HCT116 (cell line): ENCODE measurements around the gene BTBD9. TPM values are rescaled to one million over a fixed set of nuclear protein-coding genes. Genes with fewer than 3 reads are reported as not detected.

Experiments
- ATAC-seq: fragments of 200-7000 bp; cut with Tn5 transposase; 2 replicates; pipeline ENCODE4 v1.9.1; 2020; ENCODE audit warnings: mild to moderate bottlenecking, moderate library complexity
- BruUV-seq: library from RNA; stranded (reverse); fragments of 400-500 nt; replicated peaks from 2 replicates; lab custom pipeline; 2021; lab: Mats Ljungman, UMichigan
- CTCF ChIA-PET: fragments of 300-600 bp; sonication (Branson Sonifier 250); formaldehyde crosslinking; loops from one replicate; lab custom pipeline; 2021; ENCODE audit warnings: antibody characterized with exemption; lab: Charles Lee
- POLR2A ChIA-PET: fragments of 300-600, 350-600 bp; sonication (Branson Sonifier 250); formaldehyde crosslinking; loops from one replicate; lab custom pipeline; 2021; ENCODE audit warnings: antibody characterized with exemption; lab: Charles Lee
- RAD21 ChIA-PET, 2 experiments: fragments of 300-600 bp; sonication (Branson Sonifier 250); formaldehyde crosslinking; loops; one replicate each; lab custom pipeline; 2023; ENCODE audit warnings: low total read pairs in 2 of 2; ENCODE audit not compliant: uncharacterized antibody in 2 of 2, unreplicated experiment in 2 of 2, low non-redundant PET in 1 of 2; lab: Charles Lee
- DNase-seq: peaks from one replicate; pipeline ENCODE4 v3.0.0-alpha.2; 2010; ENCODE audit warnings: low read depth, low spot score
- H2AFZ ChIP-seq: fragments of 200-600 bp; shearing (Covaris generic), sonication (generic); 2 replicates; pipeline ENCODE4 v1.6.1; 2017; ENCODE audit warnings: low read depth, mixed run types, mixed read lengths, antibody characterized with exemption, low read length; ENCODE audit not compliant: poor library complexity, severe bottlenecking
- H3K27ac ChIP-seq: 2 replicates; pipeline ENCODE4 v1.5.1; 2012; ENCODE audit warnings: low read depth, low read length
- H3K27me3 ChIP-seq: fragments of 200-600 bp; sonication (generic); 2 replicates; pipeline ENCODE4 v1.6.1; 2016; ENCODE audit warnings: mixed run types, low read length, mixed read lengths; ENCODE audit not compliant: insufficient read depth
- H3K36me3 ChIP-seq, 2 experiments: fragments of 200-500 bp in 1 of 2; fragments of 200-600 bp in 1 of 2; sonication (Bioruptor generic) in 1 of 2; sonication (generic) in 1 of 2; 2 replicates each; pipeline versions ENCODE4 v1.5.1 to v1.6.1; 2014 to 2016; ENCODE audit warnings: low read length in 2 of 2, inconsistent platforms in 1 of 2, mixed read lengths in 1 of 2, mixed run types in 1 of 2; ENCODE audit not compliant: insufficient read depth in 2 of 2, control insufficient read depth in 1 of 2
- H3K4me1 ChIP-seq, 2 experiments: fragments of 200-600 bp in 1 of 2; sonication (generic) in 1 of 2; 2 replicates each; pipeline versions ENCODE4 v1.5.1 to v1.6.1; 2012 to 2017; ENCODE audit warnings: low read length in 2 of 2, inconsistent platforms in 1 of 2, mild to moderate bottlenecking in 1 of 2, mixed read lengths in 1 of 2, mixed run types in 1 of 2, moderate library complexity in 1 of 2; ENCODE audit not compliant: insufficient read depth in 2 of 2, control insufficient read depth in 1 of 2
- H3K4me2 ChIP-seq: fragments of 200-600 bp; sonication (generic); 2 replicates; pipeline ENCODE4 v1.6.1; 2017; ENCODE audit warnings: mixed run types, low read length, mixed read lengths
- H3K4me3 ChIP-seq, 2 experiments: fragments of 200-600 bp in 1 of 2; sonication (generic) in 1 of 2; replicated peaks in 1 of 2; 2 replicates each; pipeline ENCODE4 v1.5.1; 2011 to 2016; ENCODE audit warnings: low read length in 2 of 2, control low read depth in 1 of 2, low read depth in 1 of 2, mild to moderate bottlenecking in 1 of 2, mixed read lengths in 1 of 2, mixed run types in 1 of 2
- H3K79me2 ChIP-seq: fragments of 200-600 bp; sonication (generic); 2 replicates; pipeline ENCODE4 v1.6.1; 2017; ENCODE audit warnings: mild to moderate bottlenecking, mixed run types, low read length, moderate library complexity, mixed read lengths; ENCODE audit not compliant: insufficient read depth
- H3K9ac ChIP-seq: fragments of 200-600 bp; sonication (generic); 2 replicates; pipeline ENCODE4 v1.6.1; 2016; ENCODE audit warnings: low read length, mixed read lengths
- H3K9me2 ChIP-seq: fragments of 200-600 bp; sonication (generic), shearing (Covaris generic); 2 replicates; pipeline ENCODE4 v1.6.1; 2017; ENCODE audit warnings: mixed run types, mild to moderate bottlenecking, moderate library complexity; ENCODE audit not compliant: insufficient read depth
- H3K9me3 ChIP-seq, 2 experiments: fragments of 200-500 bp in 1 of 2; fragments of 200-600 bp in 1 of 2; sonication (Bioruptor generic) in 1 of 2; sonication (generic) in 1 of 2; 2 replicates each; pipeline ENCODE4 v1.6.1; 2014 to 2017; ENCODE audit warnings: low read length in 2 of 2, mixed read lengths in 2 of 2, inconsistent platforms in 1 of 2, low read depth in 1 of 2, mild to moderate bottlenecking in 1 of 2, mixed run types in 1 of 2, moderate library complexity in 1 of 2; ENCODE audit not compliant: control insufficient read depth in 1 of 2, insufficient read depth in 1 of 2
- H4K20me1 ChIP-seq: fragments of 200-600 bp; sonication (generic), shearing (Covaris generic); 2 replicates; pipeline ENCODE4 v1.6.1; 2017; ENCODE audit warnings: mixed run types, mild to moderate bottlenecking, moderate library complexity; ENCODE audit not compliant: insufficient read depth
- CBX3 ChIP-seq: IDR thresholded peaks from 2 replicates; pipeline ENCODE4 v1.6.1; 2012; ENCODE audit warnings: low read depth
- CEBPB ChIP-seq: IDR thresholded peaks from 2 replicates; pipeline ENCODE4 v1.6.1; 2012; ENCODE audit warnings: low read depth
- EGR1 ChIP-seq: IDR thresholded peaks from 2 replicates; pipeline ENCODE4 v1.6.1; 2012; ENCODE audit warnings: low read depth
- ELF1 ChIP-seq: IDR thresholded peaks from 2 replicates; pipeline ENCODE4 v1.6.1; 2012; ENCODE audit warnings: low read depth, borderline replicate concordance
- EZH2 ChIP-seq: fragments of 200-600 bp; sonication (generic); IDR thresholded peaks from 2 replicates; pipeline ENCODE4 v1.6.1; 2017; ENCODE audit warnings: antibody characterized with exemption, mixed run types
- EZH2phosphoT487 ChIP-seq: fragments of 200-600 bp; IDR thresholded peaks from 2 replicates; pipeline ENCODE4 v1.6.1; 2018; ENCODE audit warnings: antibody characterized with exemption, borderline replicate concordance
- FOSL1 ChIP-seq: IDR thresholded peaks from 2 replicates; pipeline ENCODE4 v1.6.1; 2012; ENCODE audit warnings: low read depth
- JUND ChIP-seq: IDR thresholded peaks from 2 replicates; pipeline ENCODE4 v1.6.1; 2012
- POLR2A ChIP-seq: IDR thresholded peaks from 2 replicates; pipeline ENCODE4 v1.7.0; 2011; ENCODE audit warnings: borderline replicate concordance; ENCODE audit not compliant: insufficient read depth, insufficient read length; ENCODE audit errors: extremely low read depth
- POLR2AphosphoS5 ChIP-seq: IDR thresholded peaks from 2 replicates; pipeline ENCODE4 v1.6.1; 2011; ENCODE audit warnings: mild to moderate bottlenecking, low read depth, low read length, moderate library complexity
- RAD21 ChIP-seq: IDR thresholded peaks from 2 replicates; pipeline ENCODE4 v1.6.1; 2012; ENCODE audit warnings: low read depth, mild to moderate bottlenecking
- SIN3A ChIP-seq: IDR thresholded peaks from 2 replicates; pipeline ENCODE4 v1.6.1; 2012; ENCODE audit warnings: low read depth
- SRF ChIP-seq: IDR thresholded peaks from 2 replicates; pipeline ENCODE4 v1.6.1; 2012; ENCODE audit warnings: low read depth
- YY1 ChIP-seq: IDR thresholded peaks from 2 replicates; pipeline ENCODE4 v1.6.1; 2011; ENCODE audit warnings: low read length, low read depth, moderate library complexity, mild to moderate bottlenecking; ENCODE audit not compliant: insufficient replicate concordance; ENCODE audit errors: extremely low read depth
- ZFX ChIP-seq: fragments of 450-650 bp; IDR thresholded peaks from 2 replicates; pipeline ENCODE4 v1.6.1; 2017
- intact Hi-C: fragments of 100-400 bp; cut with micrococcal nuclease; formaldehyde crosslinking; loops from 2 replicates; pipeline ENCODE4 v1.10.0; 2022
- total RNA-seq: library from RNA; stranded (reverse); gene quantifications from one replicate; pipeline ENCODE4 v1.2.1, GENCODE V29; 2021; ENCODE audit not compliant: unreplicated experiment
- TF ChIP-seq, protein P1 (sequence below), 3 experiments: fragments of 200-600 bp in 1 of 3; sonication (generic) in 1 of 3; IDR thresholded peaks in 2 of 3; conservative IDR thresholded peaks in 1 of 3; 2 replicates each; pipeline ENCODE4 v1.5.1; 2012 to 2017; ENCODE audit warnings: low read depth in 2 of 3, low read length in 2 of 3, antibody characterized with exemption in 1 of 3, borderline replicate concordance in 1 of 3, control low read depth in 1 of 3, mild to moderate bottlenecking in 1 of 3, mixed read lengths in 1 of 3, mixed run types in 1 of 3, moderate library complexity in 1 of 3; ENCODE audit not compliant: insufficient read depth in 1 of 3
- TF ChIP-seq, protein P2 (sequence below): IDR thresholded peaks from 2 replicates; pipeline ENCODE4 v1.6.1; 2012; ENCODE audit warnings: low read depth

The BTBD9 gene
- total RNA-seq, 1 experiment from 2014 or later: 10.9 TPM

DNA sequence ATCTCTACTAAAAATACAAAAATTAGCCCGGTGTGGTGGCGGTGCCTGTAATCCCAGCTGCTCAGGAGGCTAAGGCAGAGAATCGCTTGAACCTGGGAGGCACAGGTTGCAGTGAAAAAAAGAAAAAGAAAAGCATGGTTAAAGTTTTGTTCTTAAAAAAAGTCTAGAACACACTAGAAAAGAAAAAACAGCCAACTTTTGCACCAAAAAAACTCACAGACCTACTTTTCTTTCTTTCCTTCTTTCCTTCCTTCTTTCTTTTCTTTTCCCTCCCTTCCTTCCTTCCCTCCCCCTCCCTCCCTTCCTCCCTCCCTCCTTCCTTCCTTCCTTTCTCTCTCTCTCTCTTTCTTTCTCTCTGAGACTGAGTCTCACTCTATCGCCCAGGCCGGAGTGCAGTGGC, 204.4 kb downstream of the BTBD9 start (continued):
- TF ChIP-seq, protein P1, sequence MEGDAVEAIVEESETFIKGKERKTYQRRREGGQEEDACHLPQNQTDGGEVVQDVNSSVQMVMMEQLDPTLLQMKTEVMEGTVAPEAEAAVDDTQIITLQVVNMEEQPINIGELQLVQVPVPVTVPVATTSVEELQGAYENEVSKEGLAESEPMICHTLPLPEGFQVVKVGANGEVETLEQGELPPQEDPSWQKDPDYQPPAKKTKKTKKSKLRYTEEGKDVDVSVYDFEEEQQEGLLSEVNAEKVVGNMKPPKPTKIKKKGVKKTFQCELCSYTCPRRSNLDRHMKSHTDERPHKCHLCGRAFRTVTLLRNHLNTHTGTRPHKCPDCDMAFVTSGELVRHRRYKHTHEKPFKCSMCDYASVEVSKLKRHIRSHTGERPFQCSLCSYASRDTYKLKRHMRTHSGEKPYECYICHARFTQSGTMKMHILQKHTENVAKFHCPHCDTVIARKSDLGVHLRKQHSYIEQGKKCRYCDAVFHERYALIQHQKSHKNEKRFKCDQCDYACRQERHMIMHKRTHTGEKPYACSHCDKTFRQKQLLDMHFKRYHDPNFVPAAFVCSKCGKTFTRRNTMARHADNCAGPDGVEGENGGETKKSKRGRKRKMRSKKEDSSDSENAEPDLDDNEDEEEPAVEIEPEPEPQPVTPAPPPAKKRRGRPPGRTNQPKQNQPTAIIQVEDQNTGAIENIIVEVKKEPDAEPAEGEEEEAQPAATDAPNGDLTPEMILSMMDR (IDR thresholded peaks at IDR 0.05 in 2 of 3, conservative IDR thresholded peaks at IDR 0.05 in 1 of 3; ENCODE audit: borderline replicate concordance in 1 of 3, insufficient read depth in 1 of 3, low read depth in 2 of 3, low read length in 2 of 3): no peak
- TF ChIP-seq EZH2phosphoT487 (no peak), ZFX (no peak), EZH2 (no peak), ELF1 (no peak)
- TF ChIP-seq, all 23 proteins: peak for 0

DNA sequence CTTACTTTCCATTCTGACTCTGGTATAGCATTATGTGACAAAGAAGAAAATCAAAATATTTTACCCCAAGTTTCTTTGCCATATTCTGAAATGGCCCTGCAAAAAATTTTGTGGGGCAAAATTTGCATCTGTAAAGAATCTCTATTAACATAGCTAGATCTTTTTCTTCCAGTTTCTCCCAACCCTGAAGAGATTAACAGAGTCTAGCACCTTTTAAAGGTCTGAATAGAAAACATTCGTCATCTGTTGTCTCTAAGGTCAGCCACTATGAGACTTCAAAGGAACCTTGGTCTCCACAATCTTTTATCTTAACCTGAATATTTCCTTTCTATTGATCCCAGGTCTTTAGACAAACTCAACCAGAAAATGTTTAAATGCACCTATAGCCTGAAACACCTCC, 205.7 kb downstream of the BTBD9 start:
- no TSS peak for BruUV-seq
- H3K4me3 ChIP-seq: no peak overlapping the region
- H3K9ac ChIP-seq: no peak overlapping the region
- no peaks in the 10 kb centered on the region for H3K27me3 ChIP-seq
- TF ChIP-seq POLR2A: no peak
- no peak for TF ChIP-seq FOSL1
- no peak for TF ChIP-seq RAD21
- no peak for TF ChIP-seq CBX3
- TF ChIP-seq YY1: no peak
- no peak for TF ChIP-seq CEBPB
- TF ChIP-seq POLR2AphosphoS5: no peak
- TF ChIP-seq JUND: no peak
- no peak for TF ChIP-seq SRF
- no peak for TF ChIP-seq SIN3A
- TF ChIP-seq EGR1: no peak
- TF ChIP-seq, protein P2, sequence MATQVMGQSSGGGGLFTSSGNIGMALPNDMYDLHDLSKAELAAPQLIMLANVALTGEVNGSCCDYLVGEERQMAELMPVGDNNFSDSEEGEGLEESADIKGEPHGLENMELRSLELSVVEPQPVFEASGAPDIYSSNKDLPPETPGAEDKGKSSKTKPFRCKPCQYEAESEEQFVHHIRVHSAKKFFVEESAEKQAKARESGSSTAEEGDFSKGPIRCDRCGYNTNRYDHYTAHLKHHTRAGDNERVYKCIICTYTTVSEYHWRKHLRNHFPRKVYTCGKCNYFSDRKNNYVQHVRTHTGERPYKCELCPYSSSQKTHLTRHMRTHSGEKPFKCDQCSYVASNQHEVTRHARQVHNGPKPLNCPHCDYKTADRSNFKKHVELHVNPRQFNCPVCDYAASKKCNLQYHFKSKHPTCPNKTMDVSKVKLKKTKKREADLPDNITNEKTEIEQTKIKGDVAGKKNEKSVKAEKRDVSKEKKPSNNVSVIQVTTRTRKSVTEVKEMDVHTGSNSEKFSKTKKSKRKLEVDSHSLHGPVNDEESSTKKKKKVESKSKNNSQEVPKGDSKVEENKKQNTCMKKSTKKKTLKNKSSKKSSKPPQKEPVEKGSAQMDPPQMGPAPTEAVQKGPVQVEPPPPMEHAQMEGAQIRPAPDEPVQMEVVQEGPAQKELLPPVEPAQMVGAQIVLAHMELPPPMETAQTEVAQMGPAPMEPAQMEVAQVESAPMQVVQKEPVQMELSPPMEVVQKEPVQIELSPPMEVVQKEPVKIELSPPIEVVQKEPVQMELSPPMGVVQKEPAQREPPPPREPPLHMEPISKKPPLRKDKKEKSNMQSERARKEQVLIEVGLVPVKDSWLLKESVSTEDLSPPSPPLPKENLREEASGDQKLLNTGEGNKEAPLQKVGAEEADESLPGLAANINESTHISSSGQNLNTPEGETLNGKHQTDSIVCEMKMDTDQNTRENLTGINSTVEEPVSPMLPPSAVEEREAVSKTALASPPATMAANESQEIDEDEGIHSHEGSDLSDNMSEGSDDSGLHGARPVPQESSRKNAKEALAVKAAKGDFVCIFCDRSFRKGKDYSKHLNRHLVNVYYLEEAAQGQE: no peak
- TF ChIP-seq, protein P1 (IDR thresholded peaks at IDR 0.05 in 2 of 3, conservative IDR thresholded peaks at IDR 0.05 in 1 of 3; ENCODE audit: borderline replicate concordance in 1 of 3, insufficient read depth in 1 of 3, low read depth in 2 of 3, low read length in 2 of 3): no peak
- TF ChIP-seq ZFX: no peak
- no peak overlapping the region for H3K4me2 ChIP-seq
- ChIA-PET POLR2A (no interaction called here), CTCF (no interaction called here), RAD21 (no interaction called here)
- H3K4me1 ChIP-seq: peaks cover 12 to 43% of the 10 kb centered on the region in 2 experiments
- intact Hi-C loops: no loop called here
- no peak overlapping the region for H3K27ac ChIP-seq
- H4K20me1 ChIP-seq: no peaks in the 10 kb centered on the region
- DNase-seq: no peak
- H2AFZ ChIP-seq: no peak overlapping the region
- no peak for ATAC-seq
- no peaks in the 10 kb centered on the region for H3K79me2 ChIP-seq
- H3K9me3 ChIP-seq: no peaks in the 10 kb centered on the region
- H3K9me2 ChIP-seq: no peaks in the 10 kb centered on the region
- H3K36me3 ChIP-seq: no peaks in the 10 kb centered on the region
